Stomach (tissue), 4 donors: ENCODE data around the gene NOSTRIN.

ENCODE experiments used
- CTCF ChIP-seq, 7 experiments: fragments of 450-650 bp in 4 of 7; fragments of 200-600 bp in 3 of 7; sonication (generic) in 3 of 7; IDR thresholded peaks; one replicate each; pipeline ENCODE4 v1.5.1; 2016 to 2019; ENCODE audit warnings: antibody characterized with exemption in 7 of 7, control low read depth in 2 of 7, mild to moderate bottlenecking in 1 of 7
- POLR2A ChIP-seq, 4 donors: fragments of 450-650 bp; IDR thresholded peaks; one replicate each; pipeline ENCODE4 v1.6.1; 2016; ENCODE audit warnings: antibody characterized with exemption in 4 of 4, control low read depth in 2 of 4, mild to moderate bottlenecking in 1 of 4, moderate library complexity in 1 of 4
- POLR2AphosphoS5 ChIP-seq, 3 donors: sonication (generic); formaldehyde crosslinking; IDR thresholded peaks; one replicate each; pipeline ENCODE4 v1.6.1; 2016; ENCODE audit warnings: antibody characterized with exemption in 3 of 3

GRCh38 chr2:168913495-168913894 is 111.1 kb downstream of the NOSTRIN start:
- TF ChIP-seq CTCF (IDR thresholded peaks at IDR 0.05) = no peak
- TF ChIP-seq POLR2A (IDR thresholded peaks at IDR 0.05) = no peak
- no peak for TF ChIP-seq POLR2AphosphoS5 (IDR thresholded peaks at IDR 0.05)
